ENCODE measurements around the gene PTF1A.

PTF1A gene

GRCh38 chr10:23191764-23192711, at the start of gene PTF1A:
PTF1A (plus strand) TSS chr10:23192312; CDS start chr10:23192531, 219 bp downstream.
- no peak for DNase-seq (ENCODE audit: low read depth)

- no peak for DNase-seq (ENCODE audit: low read depth)
Observed at GRCh38 chr10:23146258-23146657, 45.9 kb upstream of the PTF1A start.

GRCh38 chr10:23147035-23147434, 45.1 kb upstream of the PTF1A start:
- DNase-seq (ENCODE audit: low read depth) = no peak

GRCh38 chr10:23148214-23148613, 43.9 kb upstream of the PTF1A start:
- DNase-seq (ENCODE audit: low read depth) = no peak

GRCh38 chr10:23150091-23150490, 42.0 kb upstream of the PTF1A start:
- no peak for DNase-seq (ENCODE audit: low read depth)

- DNase-seq (ENCODE audit: low read depth) = no peak
Observed at GRCh38 chr10:23150610-23151009, 41.5 kb upstream of the PTF1A start.

GRCh38 chr10:23151071-23151470, 41.0 kb upstream of the PTF1A start:
- DNase-seq (ENCODE audit: low read depth) = no peak

- DNase-seq (ENCODE audit: low read depth) = no peak
Observed at GRCh38 chr10:23155169-23155568, 36.9 kb upstream of the PTF1A start.

GRCh38 chr10:23156447-23157150, 35.5 kb upstream of the PTF1A start:
- DNase-seq (ENCODE audit: low read depth) = no peak

GRCh38 chr10:23157239-23157681, 34.9 kb upstream of the PTF1A start:
- no peak for DNase-seq (ENCODE audit: low read depth)

GRCh38 chr10:23157691-23158369, 34.3 kb upstream of the PTF1A start:
- DNase-seq (ENCODE audit: low read depth) = no peak

- no peak for DNase-seq (ENCODE audit: low read depth)
Observed at GRCh38 chr10:23158370-23158769, 33.7 kb upstream of the PTF1A start.

GRCh38 chr10:23171232-23171876, 20.8 kb upstream of the PTF1A start:
- DNase-seq (ENCODE audit: low read depth) = no peak

GRCh38 chr10:23172429-23173213, 19.5 kb upstream of the PTF1A start:
- DNase-seq (ENCODE audit: low read depth) = no peak

GRCh38 chr10:23173214-23174073, 18.7 kb upstream of the PTF1A start:
- no peak for DNase-seq (ENCODE audit: low read depth)

- DNase-seq (ENCODE audit: low read depth) = no peak
Observed at GRCh38 chr10:23174074-23174976, 17.8 kb upstream of the PTF1A start.

GRCh38 chr10:23174977-23175512, 17.1 kb upstream of the PTF1A start:
- DNase-seq (ENCODE audit: low read depth) = no peak

GRCh38 chr10:23186178-23186577, 5.9 kb upstream of the PTF1A start:
- no peak for DNase-seq (ENCODE audit: low read depth)

GRCh38 chr10:23186697-23187096, 5.4 kb upstream of the PTF1A start:
- DNase-seq (ENCODE audit: low read depth) = no peak
